Prostate gland (tissue), 2 donors: ENCODE measurements around the gene GNB5.

Experiments used
- CTCF ChIP-seq, 4 experiments: fragments of 200-600 bp in 2 of 4; fragments of 450-650 bp in 2 of 4; sonication (generic) in 2 of 4; IDR thresholded peaks; 1 replicate in 3 of 4; 2 replicates in 1 of 4; pipeline ENCODE4 v1.5.1; 2016 to 2019; ENCODE audit warnings: antibody characterized with exemption in 4 of 4, mild to moderate bottlenecking in 2 of 4, moderate library complexity in 2 of 4
- POLR2A ChIP-seq: fragments of 450-650 bp; IDR thresholded peaks from one replicate; pipeline ENCODE4 v1.6.1; 2016; ENCODE audit warnings: antibody characterized with exemption, mild to moderate bottlenecking

GRCh38 chr15:52078197-52078875 lies 112.9 kb downstream of the GNB5 start:
- TF ChIP-seq POLR2A: no peak
- no peak for TF ChIP-seq CTCF (IDR thresholded peaks at IDR 0.05)
